Hepatocyte (in vitro differentiated cells): ENCODE results near the gene HERC5. TPM values are rescaled to one million over a fixed set of nuclear protein-coding genes. Genes with fewer than 3 reads are reported as not detected.
A peak's percentile ranks its signal among the peaks of the same experiment; 100 is the strongest.

Experiments
- DNase-seq: peaks from one replicate; pipeline ENCODE4 v3.0.0-alpha.2; 2016; ENCODE audit warnings: low spot score
- H2AFZ ChIP-seq: fragments of 200-600 bp; sonication (generic); 2 replicates; pipeline ENCODE4 v1.6.0; 2016; ENCODE audit warnings: antibody characterized with exemption, mild to moderate bottlenecking
- H3K27ac ChIP-seq: fragments of 200-600 bp; sonication (generic); 2 replicates; pipeline ENCODE4 v1.5.1; 2016; ENCODE audit warnings: mild to moderate bottlenecking
- H3K27me3 ChIP-seq: fragments of 200-600 bp; sonication (generic); 2 replicates; pipeline ENCODE4 v1.6.1; 2016
- H3K36me3 ChIP-seq: fragments of 200-600 bp; sonication (generic); replicated peaks from 2 replicates; pipeline ENCODE4 v1.5.1; 2016; ENCODE audit warnings: low read depth; ENCODE audit not compliant: insufficient read depth
- H3K4me1 ChIP-seq: fragments of 200-600 bp; sonication (generic); 2 replicates; pipeline ENCODE4 v1.5.1; 2016; ENCODE audit warnings: mild to moderate bottlenecking, moderate library complexity; ENCODE audit not compliant: insufficient read depth
- H3K4me2 ChIP-seq: fragments of 200-600 bp; sonication (generic); 2 replicates; pipeline ENCODE4 v1.6.0; 2016
- H3K4me3 ChIP-seq: fragments of 200-600 bp; sonication (generic); 2 replicates; pipeline ENCODE4 v1.5.1; 2016; ENCODE audit warnings: mild to moderate bottlenecking
- H3K79me2 ChIP-seq: fragments of 200-600 bp; sonication (generic); 2 replicates; pipeline ENCODE4 v1.6.0; 2017; ENCODE audit warnings: mild to moderate bottlenecking
- H3K9me2 ChIP-seq: fragments of 200-600 bp; sonication (generic); replicated peaks from 2 replicates; pipeline ENCODE4 v1.6.0; 2017; ENCODE audit warnings: mild to moderate bottlenecking; ENCODE audit not compliant: insufficient read depth
- H3K9me3 ChIP-seq: fragments of 200-600 bp; sonication (generic); 2 replicates; pipeline ENCODE4 v1.5.1; 2016; ENCODE audit warnings: low read depth, mild to moderate bottlenecking
- H4K20me1 ChIP-seq: fragments of 200-600 bp; sonication (generic); 2 replicates; pipeline ENCODE4 v1.6.0; 2016; ENCODE audit warnings: mild to moderate bottlenecking; ENCODE audit not compliant: insufficient read depth, poor library complexity, severe bottlenecking
- CTCF ChIP-seq: fragments of 200-600 bp; sonication (generic); IDR thresholded peaks from 2 replicates; pipeline ENCODE4 v1.5.1; 2016; ENCODE audit warnings: antibody characterized with exemption, mild to moderate bottlenecking; ENCODE audit not compliant: poor library complexity
- EZH2 ChIP-seq: fragments of 200-600 bp; sonication (generic); IDR thresholded peaks from 2 replicates; pipeline ENCODE4 v1.6.1; 2016; ENCODE audit warnings: antibody characterized with exemption, mild to moderate bottlenecking, borderline replicate concordance
- EZH2phosphoT487 ChIP-seq: fragments of 200-600 bp; sonication (generic); IDR thresholded peaks from one replicate; pipeline ENCODE4 v1.6.1; 2018; ENCODE audit warnings: antibody characterized with exemption, mild to moderate bottlenecking, low read depth, moderate library complexity; ENCODE audit not compliant: unreplicated experiment, severe bottlenecking
- WGBS: methylation state at CpG from one replicate; pipeline ENCODE4 v1.1.6; 2016; ENCODE audit warnings: low lambda C conversion rate; ENCODE audit errors: missing lambda C conversion rate; 5-methylcytosine and 5-hydroxymethylcytosine counted together
- polyA plus RNA-seq: library from polyadenylated mRNA; unstranded; fragments of >200 nt; fragmentation: Nextera tagmentation; extraction: Ambion mirVana; gene quantifications from 2 replicates; pipeline ENCODE4 v1.2.1, GENCODE V29; 2016
- total RNA-seq: library from RNA; depleted of rRNA; stranded (reverse); fragments of >200 nt; gene quantifications from 2 replicates; pipeline ENCODE4 v1.2.3, GENCODE V29; 2014

HERC5 gene
- total and polyA plus RNA-seq, 2 experiments from 2014 or later, result 1.7 to 2.8 TPM

- no peaks in the 10 kb centered on the region for H3K4me1 ChIP-seq
- H3K9me2 ChIP-seq, result no peaks in the 10 kb centered on the region
- TF ChIP-seq CTCF (no peak), EZH2 (no peak), EZH2phosphoT487 (no peak)
- H3K4me3 ChIP-seq, result no peak overlapping the region
- no peaks in the 10 kb centered on the region for H4K20me1 ChIP-seq
- no peak overlapping the region for H2AFZ ChIP-seq
- no peaks in the 10 kb centered on the region for H3K36me3 ChIP-seq
- H3K79me2 ChIP-seq, result no peaks in the 10 kb centered on the region
- WGBS, result 52% methylated on average over 8 of the region's 8 CpGs
- peak overlapping the region; percentile 54 for H3K4me2 ChIP-seq
- no peaks in the 10 kb centered on the region for H3K27me3 ChIP-seq
- no peaks in the 10 kb centered on the region for H3K9me3 ChIP-seq
- H3K27ac ChIP-seq, result no peak overlapping the region
- DNase-seq, result no peak
These were observed 57.9 kb downstream of the HERC5 start for GRCh38 chr4:88514557-88515511.

- H3K36me3 ChIP-seq, result no peaks in the 10 kb centered on the region
- no peak overlapping the region for H3K4me3 ChIP-seq
- TF ChIP-seq EZH2phosphoT487 (no peak), CTCF (no peak), EZH2 (no peak)
- WGBS, result 98% methylated on average over 3 of the region's 3 CpGs
- H3K9me2 ChIP-seq, result no peaks in the 10 kb centered on the region
- peaks cover 4% of the 10 kb centered on the region for H4K20me1 ChIP-seq
- no peak overlapping the region for H2AFZ ChIP-seq
- DNase-seq, result no peak
- no peak overlapping the region for H3K4me2 ChIP-seq
- no peak overlapping the region for H3K27ac ChIP-seq
- no peaks in the 10 kb centered on the region for H3K27me3 ChIP-seq
- H3K79me2 ChIP-seq, result peaks cover 9% of the 10 kb centered on the region
- H3K9me3 ChIP-seq, result no peaks in the 10 kb centered on the region
- H3K4me1 ChIP-seq, result peaks cover 1% of the 10 kb centered on the region
These were observed 59.8 kb downstream of the HERC5 start for GRCh38 chr4:88516746-88517145.

GRCh38 chr4:88517825-88518224, 60.9 kb downstream of the HERC5 start:
- WGBS, result 81% methylated on average over 3 of the region's 3 CpGs
- H4K20me1 ChIP-seq, result peaks cover 13% of the 10 kb centered on the region

More at GRCh38 chr4:88517825-88518224, 60.9 kb downstream of the HERC5 start:
- Histone ChIP-seq H3K4me1 (peaks cover 7% of the 10 kb centered on the region), H3K27ac (no peak overlapping the region), H3K79me2 (peaks cover 20% of the 10 kb centered on the region), H3K4me2 (no peak overlapping the region), H3K9me2 (no peaks in the 10 kb centered on the region), H3K4me3 (no peak overlapping the region), H2AFZ (no peak overlapping the region), H3K36me3 (no peaks in the 10 kb centered on the region), H3K9me3 (no peaks in the 10 kb centered on the region), H3K27me3 (no peaks in the 10 kb centered on the region)
- TF ChIP-seq EZH2phosphoT487, result no peak
- TF ChIP-seq EZH2, result no peak
- TF ChIP-seq CTCF, result no peak
- DNase-seq, result no peak
